PC-3 (cell line): ENCODE measurements around the gene P2RX4. TPM values are rescaled to one million over a fixed set of nuclear protein-coding genes. Genes with fewer than 3 reads are reported as not detected.

Experiments
- ATAC-seq: fragments of 200-7000 bp; cut with Tn5 transposase; 2 replicates; pipeline ENCODE4 v1.9.1; 2020; ENCODE audit warnings: mild to moderate bottlenecking, moderate library complexity
- BruUV-seq: library from RNA; stranded (reverse); fragments of 400-500 nt; replicated peaks from 2 replicates; lab custom pipeline; 2021; lab: Mats Ljungman, UMichigan
- CTCF ChIA-PET: fragments of 300-600 bp; sonication (Branson Sonifier 250); formaldehyde crosslinking; loops from one replicate; lab custom pipeline; 2022; ENCODE audit warnings: antibody characterized with exemption; lab: Charles Lee
- POLR2A ChIA-PET: fragments of 300-600 bp; sonication (Branson Sonifier 250); formaldehyde crosslinking; loops from one replicate; lab custom pipeline; 2022; ENCODE audit warnings: antibody characterized with exemption; ENCODE audit not compliant: unreplicated experiment; lab: Charles Lee
- DNase-seq: peaks from one replicate; pipeline ENCODE4 v3.0.0-alpha.2; 2015
- H2AFZ ChIP-seq: fragments of 300-600 bp; sonication (generic); 2 replicates; pipeline ENCODE4 v1.6.0; 2016; ENCODE audit warnings: antibody characterized with exemption, low read length
- H3F3A ChIP-seq: fragments of 300-600 bp; sonication (generic); one replicate; pipeline ENCODE4 v1.6.0; 2017; ENCODE audit warnings: antibody characterized with exemption, low read length, control low read depth, mild to moderate bottlenecking; ENCODE audit not compliant: unreplicated experiment
- H3K27ac ChIP-seq: fragments of 300-600 bp; sonication (generic); 2 replicates; pipeline ENCODE4 v1.5.1; 2016; ENCODE audit warnings: mild to moderate bottlenecking, low read length
- H3K27me3 ChIP-seq: fragments of 300-600 bp; sonication (generic); 2 replicates; pipeline ENCODE4 v1.6.1; 2016; ENCODE audit warnings: low read length, mixed read lengths
- H3K36me3 ChIP-seq: fragments of 300-600 bp; sonication (generic); 2 replicates; pipeline ENCODE4 v1.6.1; 2016; ENCODE audit warnings: low read depth, mixed run types, low read length, mixed read lengths
- H3K4me1 ChIP-seq: fragments of 300-600 bp; sonication (generic); 2 replicates; pipeline ENCODE4 v1.5.1; 2016; ENCODE audit warnings: low read length; ENCODE audit not compliant: insufficient read depth
- H3K4me2 ChIP-seq: fragments of 300-600 bp; sonication (generic); 2 replicates; pipeline ENCODE4 v1.6.0; 2016; ENCODE audit warnings: low read length
- H3K4me3 ChIP-seq: fragments of 300-600 bp; sonication (generic); 2 replicates; pipeline ENCODE4 v1.5.1; 2016; ENCODE audit warnings: mild to moderate bottlenecking, low read length, mixed read lengths
- H3K79me2 ChIP-seq: fragments of 300-600 bp; sonication (generic); 2 replicates; pipeline ENCODE4 v1.6.1; 2017; ENCODE audit warnings: low read length, mixed read lengths
- H3K9ac ChIP-seq: fragments of 300-600 bp; sonication (generic); 2 replicates; pipeline ENCODE4 v1.6.0; 2016; ENCODE audit warnings: mild to moderate bottlenecking, low read length
- H3K9me2 ChIP-seq: fragments of 300-600 bp; sonication (generic); replicated peaks from 2 replicates; pipeline ENCODE4 v1.6.1; 2016; ENCODE audit warnings: mixed run types, low read length, mixed read lengths
- H3K9me3 ChIP-seq: fragments of 300-600 bp; sonication (generic); 2 replicates; pipeline ENCODE4 v1.6.1; 2016; ENCODE audit warnings: low read length, mixed read lengths
- H4K20me1 ChIP-seq: fragments of 300-600 bp; sonication (generic); 2 replicates; pipeline ENCODE4 v1.6.1; 2016; ENCODE audit warnings: low read length, mixed read lengths
- CTCF ChIP-seq: fragments of 300-600 bp; sonication (generic); conservative IDR thresholded peaks from 2 replicates; pipeline ENCODE4 v1.5.1; 2017; ENCODE audit warnings: antibody characterized with exemption, low read depth, mild to moderate bottlenecking, low read length
- EZH2 ChIP-seq: fragments of 300-600 bp; sonication (generic); IDR thresholded peaks from one replicate; pipeline ENCODE4 v1.6.1; 2017; ENCODE audit warnings: antibody characterized with exemption, mild to moderate bottlenecking, low read length; ENCODE audit not compliant: unreplicated experiment
- EZH2phosphoT487 ChIP-seq: fragments of 300-600 bp; sonication (generic); IDR thresholded peaks from 2 replicates; pipeline ENCODE4 v1.6.1; 2018; ENCODE audit warnings: mild to moderate bottlenecking, antibody characterized with exemption, low read length, borderline replicate concordance
- intact Hi-C: fragments of 100-400 bp; cut with micrococcal nuclease; formaldehyde crosslinking; loops from 2 replicates; pipeline ENCODE4 v1.9.0; 2023
- total RNA-seq: library from RNA; depleted of rRNA; stranded (reverse); fragments of >200 nt; gene quantifications from 2 replicates; pipeline ENCODE4 v1.2.3, GENCODE V29; 2014

Gene P2RX4
- total RNA-seq, 1 experiment from 2014 or later, result 21.6 TPM

DNA sequence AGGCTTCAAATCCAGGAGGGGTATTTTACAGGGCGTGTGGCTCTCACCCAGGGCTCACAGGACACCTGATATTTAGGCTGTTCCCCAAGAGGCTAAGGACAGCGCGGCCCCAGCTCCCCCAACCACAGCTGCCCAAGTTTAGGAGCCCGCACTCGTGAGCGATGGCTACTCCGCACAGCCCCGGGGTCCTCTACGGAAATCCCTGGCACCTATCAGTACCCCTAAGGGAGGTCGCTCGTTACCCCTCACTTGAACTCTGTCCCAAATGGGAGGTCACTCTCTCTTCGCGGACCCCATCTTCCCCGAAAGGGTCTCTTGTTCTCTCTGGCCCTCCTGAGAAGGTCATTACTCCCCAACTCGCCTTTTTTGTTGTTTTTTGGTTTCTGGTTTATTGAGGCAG, 708 bp upstream of the P2RX4 start:
- ChIA-PET POLR2A (no interaction called here), CTCF (no interaction called here)
- Histone ChIP-seq H3K4me2 (peak overlapping the region; percentile 90), H3K9me3 (no peaks in the 10 kb centered on the region), H3K4me1 (peaks cover 8% of the 10 kb centered on the region), H3F3A (no peaks in the 10 kb centered on the region), H2AFZ (0 out of 2 replicates have a peak overlapping the region, but pooled peaks have one; percentile 78), H3K27ac (no peak overlapping the region), H3K9ac (no peak overlapping the region), H4K20me1 (no peaks in the 10 kb centered on the region), H3K36me3 (no peaks in the 10 kb centered on the region), H3K9me2 (no peaks in the 10 kb centered on the region), H3K27me3 (no peaks in the 10 kb centered on the region), H3K4me3 (peak overlapping the region; percentile 78; the same call in 1 of the 2 replicates), H3K79me2 (peaks cover 11% of the 10 kb centered on the region)
- TF ChIP-seq EZH2, result no peak
- no peak for TF ChIP-seq CTCF
- TF ChIP-seq EZH2phosphoT487, result no peak
- BruUV-seq, result TSS peak; percentile 88
- ATAC-seq (no peak), DNase-seq (no peak)
- intact Hi-C loops, result no loop called here

GRCh38 chr12:121212875-121213274, 2.9 kb downstream of the P2RX4 start:
- H3K9me2 ChIP-seq, result no peaks in the 10 kb centered on the region
- no peak overlapping the region for H3K27ac ChIP-seq
- ChIA-PET POLR2A (no interaction called here), CTCF (no interaction called here)
- peaks cover 18% of the 10 kb centered on the region for H3K79me2 ChIP-seq
- intact Hi-C loops, result no loop called here
- no peak overlapping the region for H3K9ac ChIP-seq
- H3K4me1 ChIP-seq, result peaks cover 36% of the 10 kb centered on the region
- no peaks in the 10 kb centered on the region for H3K9me3 ChIP-seq
- DNase-seq (no peak), ATAC-seq (no peak)
- no peak for TF ChIP-seq EZH2
- no peak for TF ChIP-seq EZH2phosphoT487
- H3K4me3 ChIP-seq, result no peak overlapping the region
- H3K27me3 ChIP-seq, result no peaks in the 10 kb centered on the region
- H3K36me3 ChIP-seq, result no peaks in the 10 kb centered on the region
- H2AFZ ChIP-seq, result no peak overlapping the region
- no peaks in the 10 kb centered on the region for H4K20me1 ChIP-seq
- no TSS peak for BruUV-seq
- no peaks in the 10 kb centered on the region for H3F3A ChIP-seq
- H3K4me2 ChIP-seq, result no peak overlapping the region

DNA sequence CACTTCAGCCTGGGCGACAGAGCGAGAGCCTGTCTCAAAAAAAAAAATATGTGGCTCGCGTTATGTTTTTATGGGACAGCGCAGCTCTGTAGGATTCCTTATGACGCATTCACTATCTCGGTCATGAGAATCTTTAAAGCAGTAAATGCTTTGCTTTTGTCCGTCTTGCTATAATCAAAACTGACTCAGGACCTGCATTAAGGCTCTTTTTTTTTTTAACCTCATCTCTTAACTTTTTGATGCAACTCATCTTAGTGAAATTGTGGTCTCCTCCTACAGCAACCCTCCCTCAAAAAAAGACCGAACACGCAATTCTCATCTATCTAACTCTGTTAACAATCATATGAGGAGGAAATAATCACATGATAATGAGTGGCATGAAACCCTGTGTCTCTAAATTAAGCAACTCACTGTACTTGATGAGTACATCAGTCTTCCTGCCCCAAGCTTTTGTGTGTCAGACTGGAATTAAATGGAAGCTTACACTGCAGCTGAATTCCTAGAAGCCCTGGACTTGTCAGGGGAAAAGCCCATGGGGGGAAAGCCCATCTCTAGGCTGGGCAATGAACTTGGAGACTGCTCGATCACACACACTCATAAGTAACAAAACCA, 4.3 kb downstream of the P2RX4 start:
- Histone ChIP-seq H3K27me3 (no peaks in the 10 kb centered on the region), H3K9me2 (no peaks in the 10 kb centered on the region), H3K27ac (peak overlapping the region; percentile 41), H2AFZ (no peak overlapping the region), H3K36me3 (no peaks in the 10 kb centered on the region), H3K9ac (no peak overlapping the region), H3K9me3 (no peaks in the 10 kb centered on the region), H3K4me1 (peaks cover 36% of the 10 kb centered on the region), H3K79me2 (peaks cover 18% of the 10 kb centered on the region), H3K4me2 (peak overlapping the region; percentile 69), H3F3A (no peaks in the 10 kb centered on the region), H3K4me3 (peak overlapping the region; percentile 14; the same call in 1 of the 2 replicates), H4K20me1 (no peaks in the 10 kb centered on the region)
- intact Hi-C loops, result loop anchor here (2.0 kb wide), 2 partner anchors 81 to 89 kb away; partner anchors contain the start of gene P2RX7
- no peak for TF ChIP-seq EZH2phosphoT487
- TF ChIP-seq EZH2, result no peak
- no peak for TF ChIP-seq CTCF
- ChIA-PET CTCF (no interaction called here), POLR2A (no interaction called here)
- DNase-seq (no peak), ATAC-seq (no peak)
- BruUV-seq, result no TSS peak
